LNCaP clone FGC (cell line): ENCODE results near the gene ARHGAP22.

Source experiments
- DNase-seq: peaks from one replicate; pipeline ENCODE4 v3.0.0-alpha.2; 2011; ENCODE audit warnings: low read depth
- H3K4me3 ChIP-seq: 2 replicates; pipeline ENCODE4 v1.5.1; 2011; ENCODE audit warnings: mild to moderate bottlenecking, low read depth, low read length, control low read depth
- TF ChIP-seq, protein P1 (sequence below): IDR thresholded peaks from 2 replicates; pipeline ENCODE4 v1.5.1; 2012; ENCODE audit warnings: mild to moderate bottlenecking; ENCODE audit not compliant: control insufficient read depth, insufficient read depth; ENCODE audit errors: extremely low read depth

The ARHGAP22 gene

DNA sequence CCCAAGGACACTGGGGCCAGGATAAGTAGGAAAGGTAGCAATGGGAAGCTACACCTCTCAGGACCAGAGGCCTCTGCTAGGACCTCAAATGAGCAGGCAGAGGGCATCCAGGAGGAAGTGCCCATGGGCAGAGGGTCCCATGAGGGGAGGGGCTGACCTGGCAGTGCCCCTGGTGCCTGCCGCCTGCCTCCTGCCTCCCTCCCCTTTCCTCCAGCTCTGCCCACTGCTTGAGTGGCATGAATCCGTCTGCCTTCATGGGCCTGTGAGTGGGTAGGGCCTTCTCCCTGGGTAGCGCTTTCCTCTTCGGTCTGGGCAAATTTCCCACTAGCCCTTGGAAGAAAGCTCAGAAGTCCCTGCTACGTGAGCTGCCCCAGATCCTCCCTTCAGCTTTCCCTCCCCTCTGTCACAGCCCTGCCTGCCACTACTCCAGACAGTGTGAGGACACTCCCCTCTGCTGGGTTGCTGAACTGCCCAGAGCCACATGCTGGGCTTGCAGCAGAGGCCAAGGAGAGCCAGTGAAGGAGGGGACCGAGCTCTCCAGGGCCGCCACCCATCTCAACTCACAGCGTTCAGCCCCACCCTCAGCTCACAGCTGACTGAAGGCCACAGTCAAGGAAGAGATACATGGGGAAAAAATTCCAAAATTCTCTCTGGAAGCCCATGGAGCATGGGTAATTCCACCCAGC, 141.4 kb downstream of the ARHGAP22 start:
- H3K4me3 ChIP-seq: no peak overlapping the region
- DNase-seq: no peak
- TF ChIP-seq, protein P1, sequence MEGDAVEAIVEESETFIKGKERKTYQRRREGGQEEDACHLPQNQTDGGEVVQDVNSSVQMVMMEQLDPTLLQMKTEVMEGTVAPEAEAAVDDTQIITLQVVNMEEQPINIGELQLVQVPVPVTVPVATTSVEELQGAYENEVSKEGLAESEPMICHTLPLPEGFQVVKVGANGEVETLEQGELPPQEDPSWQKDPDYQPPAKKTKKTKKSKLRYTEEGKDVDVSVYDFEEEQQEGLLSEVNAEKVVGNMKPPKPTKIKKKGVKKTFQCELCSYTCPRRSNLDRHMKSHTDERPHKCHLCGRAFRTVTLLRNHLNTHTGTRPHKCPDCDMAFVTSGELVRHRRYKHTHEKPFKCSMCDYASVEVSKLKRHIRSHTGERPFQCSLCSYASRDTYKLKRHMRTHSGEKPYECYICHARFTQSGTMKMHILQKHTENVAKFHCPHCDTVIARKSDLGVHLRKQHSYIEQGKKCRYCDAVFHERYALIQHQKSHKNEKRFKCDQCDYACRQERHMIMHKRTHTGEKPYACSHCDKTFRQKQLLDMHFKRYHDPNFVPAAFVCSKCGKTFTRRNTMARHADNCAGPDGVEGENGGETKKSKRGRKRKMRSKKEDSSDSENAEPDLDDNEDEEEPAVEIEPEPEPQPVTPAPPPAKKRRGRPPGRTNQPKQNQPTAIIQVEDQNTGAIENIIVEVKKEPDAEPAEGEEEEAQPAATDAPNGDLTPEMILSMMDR: no peak

DNA sequence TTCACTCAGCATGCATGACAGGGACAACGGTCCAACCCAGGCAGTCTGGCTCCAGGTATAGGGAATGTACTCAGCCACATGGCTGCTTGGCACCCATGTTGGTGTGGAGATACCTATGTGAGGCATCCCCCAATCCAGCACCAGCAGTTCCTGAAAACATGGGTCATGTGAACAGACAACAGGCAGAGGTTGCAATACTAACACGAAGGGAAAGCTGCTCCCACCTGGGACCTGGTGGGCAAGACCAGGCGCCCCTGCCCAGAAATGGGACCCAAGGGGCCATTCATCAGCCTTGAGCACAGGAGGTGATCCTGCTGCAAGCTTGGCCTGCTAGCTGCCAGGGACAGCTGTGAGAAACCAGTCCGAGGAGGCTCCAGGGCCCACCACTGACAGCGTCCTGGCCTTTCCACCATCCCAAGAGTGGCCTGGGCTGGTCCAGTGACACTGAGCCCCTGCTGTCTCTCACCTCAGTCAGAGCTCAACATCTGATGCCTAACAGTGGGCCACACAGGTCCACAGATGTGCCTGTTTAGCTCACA, 142.3 kb downstream of the ARHGAP22 start:
- no peak for DNase-seq
- no peak overlapping the region for H3K4me3 ChIP-seq
- TF ChIP-seq, protein P1: no peak

DNA sequence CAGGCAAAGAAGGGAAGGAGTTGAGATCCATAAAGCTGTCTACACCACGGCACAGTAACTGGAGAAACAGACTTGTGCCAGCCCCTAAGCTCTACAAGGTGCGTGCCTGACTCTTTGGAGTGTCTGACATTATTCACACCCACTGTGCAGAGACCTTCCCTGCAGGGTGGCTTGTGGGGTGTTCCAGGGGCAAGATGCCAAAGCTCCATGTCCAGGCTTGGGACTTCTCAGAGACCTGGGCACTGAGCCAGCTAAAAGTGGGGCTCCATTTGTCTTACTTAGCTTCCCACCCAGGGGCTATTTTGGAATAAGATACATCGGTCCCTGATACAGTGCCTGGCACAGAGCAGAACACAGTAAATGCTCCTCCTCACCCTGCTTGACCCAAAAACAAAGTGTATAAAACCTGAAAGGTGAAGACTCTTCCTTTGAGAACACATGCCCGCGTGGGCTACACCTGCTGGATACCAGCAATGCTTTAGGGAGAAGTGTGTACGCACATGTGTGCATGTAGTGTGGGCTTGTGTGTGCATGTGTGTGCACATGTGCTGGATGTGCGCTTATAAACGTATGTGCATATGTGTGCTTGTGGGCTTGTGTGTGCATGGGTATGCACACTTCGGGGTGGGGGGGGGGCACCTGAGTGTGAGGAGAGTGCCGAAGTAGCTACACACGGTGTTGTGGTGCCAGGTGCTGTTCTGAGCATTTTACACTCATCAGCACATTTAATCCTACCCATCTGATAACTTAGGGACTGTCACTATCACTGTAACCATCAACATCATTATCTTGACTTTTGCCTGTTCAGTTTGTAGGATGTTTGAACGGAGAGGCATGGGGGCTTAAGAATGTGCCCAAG, 143.0 kb downstream of the ARHGAP22 start:
- no peak for DNase-seq
- no peak overlapping the region for H3K4me3 ChIP-seq
- TF ChIP-seq, protein P1: no peak

DNA sequence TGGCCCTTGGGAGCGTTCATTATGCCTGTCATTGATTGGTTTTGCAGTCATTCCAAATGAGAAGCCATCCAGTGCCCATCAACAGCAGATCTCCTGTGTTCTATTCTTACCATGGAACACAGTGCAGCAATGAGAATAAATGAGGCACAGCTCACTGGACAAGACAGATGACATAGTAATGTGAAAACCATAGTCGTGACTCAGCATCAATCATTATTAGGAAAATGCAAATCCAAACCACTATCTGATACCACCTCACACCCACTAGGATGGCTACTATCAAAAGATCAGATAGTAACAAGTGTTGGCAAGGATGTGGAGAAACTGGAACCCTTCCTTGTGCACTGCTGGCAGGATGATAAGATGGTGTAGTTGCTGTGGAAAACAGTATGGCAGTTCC, 144.7 kb downstream of the ARHGAP22 start:
- no peak for DNase-seq
- H3K4me3 ChIP-seq: no peak overlapping the region
- TF ChIP-seq, protein P1: no peak

DNA sequence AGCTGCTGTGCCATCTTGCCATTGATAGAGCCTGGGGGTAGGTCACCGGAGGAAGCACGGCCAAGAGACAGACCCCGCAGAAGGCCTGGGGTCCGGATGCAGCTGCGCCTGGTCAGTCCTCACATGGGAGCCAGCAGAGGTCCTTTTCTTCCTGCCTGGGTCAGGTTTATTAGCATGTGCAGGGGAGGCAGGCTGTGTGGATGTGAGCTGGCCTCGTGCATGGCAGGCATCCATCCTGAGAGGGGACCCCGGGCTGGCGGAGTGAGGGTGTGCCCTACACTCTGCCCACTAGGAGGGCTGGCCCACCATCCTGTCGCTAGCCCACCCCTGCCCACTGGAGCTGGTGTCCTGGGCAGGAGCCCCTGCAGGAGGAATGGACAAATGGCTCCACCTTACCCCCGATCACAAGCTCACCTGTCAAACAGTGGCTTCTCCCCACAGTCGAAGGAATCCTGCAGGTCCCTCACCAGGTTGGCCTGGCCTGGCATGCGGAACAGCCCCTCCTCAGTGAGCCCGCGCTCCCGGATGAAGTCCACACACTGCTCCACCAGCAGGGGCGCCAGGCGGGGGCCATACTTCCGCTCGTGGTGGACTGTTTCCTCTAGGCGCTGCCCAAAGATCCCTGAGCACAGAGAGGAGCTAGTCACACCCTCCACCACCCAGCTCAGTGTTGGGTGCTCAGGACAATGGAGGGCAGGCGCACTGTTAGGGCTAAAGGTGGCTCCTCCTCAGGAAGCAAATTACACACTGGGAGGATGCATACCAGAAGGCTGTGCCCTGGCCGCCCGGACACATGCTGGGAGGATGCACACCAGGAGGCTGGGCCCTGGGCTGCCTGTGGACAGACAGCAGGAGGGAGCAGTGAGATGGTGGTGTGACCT, 145.4 kb downstream of the ARHGAP22 start:
- TF ChIP-seq, protein P1: no peak
- DNase-seq: no peak
- H3K4me3 ChIP-seq: no peak overlapping the region

DNA sequence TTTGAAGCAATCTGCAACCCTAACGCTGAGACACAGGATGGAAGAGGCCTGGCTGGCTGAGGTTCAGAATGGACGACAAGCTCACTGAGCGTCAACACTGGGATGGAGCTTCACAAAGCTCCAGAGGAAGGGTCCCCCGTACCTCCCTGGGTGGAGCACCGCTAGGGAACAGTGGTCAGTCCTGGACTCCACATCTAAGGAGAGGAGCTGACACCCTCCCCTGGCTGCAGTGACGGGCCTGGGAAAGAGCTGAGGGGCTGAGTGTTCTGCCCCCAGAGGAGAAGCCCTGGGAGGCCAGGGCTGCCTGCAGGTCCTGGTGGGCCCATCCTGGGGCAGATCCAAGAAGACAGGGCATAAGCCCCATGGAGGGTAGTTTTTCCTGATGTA, 146.2 kb downstream of the ARHGAP22 start:
- TF ChIP-seq, protein P1: no peak
- DNase-seq: no peak
- no peak overlapping the region for H3K4me3 ChIP-seq
